Body of pancreas (tissue), 4 donors: ENCODE measurements around the gene KCNN3. TPM values are rescaled to one million over a fixed set of nuclear protein-coding genes. Genes with fewer than 3 reads are reported as not detected.

Experiments used
- ATAC-seq: fragments of 150-250 bp; one replicate; pipeline ENCODE4 v1.9.1; 2016
- DNase-seq, 4 donors: peaks; one replicate each; pipeline ENCODE4 v3.0.0-alpha.2; 2019
- H3K27ac ChIP-seq, 4 donors: fragments of 200-600 bp; sonication (generic); 1 replicate in 3 of 4; 2 replicates in 1 of 4; pipeline versions ENCODE4 v1.5.1 to v1.6.1; 2016 to 2019; ENCODE audit warnings: mild to moderate bottlenecking in 1 of 4, mixed read lengths in 1 of 4, moderate library complexity in 1 of 4
- H3K27me3 ChIP-seq, 2 donors: fragments of 200-600 bp; sonication (generic); one replicate each; pipeline ENCODE4 v1.6.0; 2016; ENCODE audit warnings: mild to moderate bottlenecking in 1 of 2
- H3K36me3 ChIP-seq, 2 donors: fragments of 200-600 bp; sonication (generic); replicated peaks in 1 of 2; 2 replicates each; pipeline ENCODE4 v1.5.1; 2016; ENCODE audit warnings: low read depth in 2 of 2; ENCODE audit not compliant: insufficient read depth in 1 of 2
- H3K4me1 ChIP-seq: fragments of 200-600 bp; sonication (generic); one replicate; pipeline ENCODE4 v1.6.0; 2016
- H3K4me3 ChIP-seq, 2 donors: fragments of 200-600 bp; sonication (generic); 1 replicate in 1 of 2; 2 replicates in 1 of 2; pipeline ENCODE4 v1.5.1; 2016 to 2019
- H3K9me3 ChIP-seq, 3 donors: fragments of 200-600 bp; sonication (generic); 1 replicate in 2 of 3; 2 replicates in 1 of 3; pipeline ENCODE4 v1.5.1; 2016
- CTCF ChIP-seq, 7 experiments: fragments of 450-650 bp in 4 of 7; fragments of 200-600 bp in 3 of 7; sonication (generic) in 3 of 7; IDR thresholded peaks; one replicate each; pipeline ENCODE4 v1.5.1; 2016 to 2019; ENCODE audit warnings: antibody characterized with exemption in 7 of 7
- POLR2A ChIP-seq, 3 donors: fragments of 450-650 bp; IDR thresholded peaks; one replicate each; pipeline ENCODE4 v1.6.1; 2016; ENCODE audit warnings: antibody characterized with exemption in 3 of 3, mild to moderate bottlenecking in 2 of 3
- WGBS, 2 donors: methylation state at CpG; one replicate each; pipeline ENCODE4 v1.1.5; 2017; 5-methylcytosine and 5-hydroxymethylcytosine counted together
- intact Hi-C: fragments of 100-400 bp; cut with DNase I; formaldehyde crosslinking; loops from one replicate; pipeline ENCODE4 v1.15.1; 2023
- total RNA-seq, 2 donors: library from RNA; depleted of rRNA; stranded (reverse); fragments of >200 nt; gene quantifications; one replicate each; pipeline ENCODE4 v1.1.0, GENCODE V29; 2016

Gene KCNN3
- total RNA-seq, 2 donors from 2014 or later: 0.33 to 1.6 TPM

GRCh38 chr1:154881820-154882535 is 11.9 kb upstream of the KCNN3 start:
- intact Hi-C loops: loop anchor here (5.0 to 10.0 kb wide), 2 partner anchors 215 to 317 kb away; partner anchors contain the start of gene CHRNB2
- Histone ChIP-seq H3K4me1 (peaks cover 14% of the 10 kb centered on the region), H3K27me3 (no peaks in the 10 kb centered on the region), H3K27ac (no peak overlapping the region), H3K9me3 (no peaks in the 10 kb centered on the region), H3K36me3 (no peaks in the 10 kb centered on the region), H3K4me3 (no peak overlapping the region)
- no peak for DNase-seq
- WGBS, 2 donors: 74 to 75% methylated on average over 10 of the region's 10 CpGs
- ATAC-seq: no peak
- TF ChIP-seq POLR2A (IDR thresholded peaks at IDR 0.05) (no peak), CTCF (IDR thresholded peaks at IDR 0.05) (no peak)

GRCh38 chr1:154880671-154881070 is 10.6 kb upstream of the KCNN3 start:
- H3K27ac ChIP-seq: no peak overlapping the region
- no peaks in the 10 kb centered on the region for H3K36me3 ChIP-seq
- H3K27me3 ChIP-seq: no peaks in the 10 kb centered on the region
- TF ChIP-seq CTCF (IDR thresholded peaks at IDR 0.05) (no peak), POLR2A (IDR thresholded peaks at IDR 0.05) (no peak)
- intact Hi-C loops: loop anchor here (5.0 to 10.0 kb wide), 2 partner anchors 213 to 316 kb away; partner anchors contain the start of gene CHRNB2
- no peaks in the 10 kb centered on the region for H3K9me3 ChIP-seq
- no peak for ATAC-seq
- H3K4me3 ChIP-seq: no peak overlapping the region
- whole genome bisulfite sequencing, 2 donors: 46 to 51% methylated on average over 5 of the region's 5 CpGs
- peaks cover 23% of the 10 kb centered on the region for H3K4me1 ChIP-seq
- no peak for DNase-seq

- intact Hi-C loops: no loop called here
Measured at GRCh38 chr1:154879038-154879421, 8.9 kb upstream of the KCNN3 start.

GRCh38 chr1:154878371-154879037 is 8.4 kb upstream of the KCNN3 start:
- Histone ChIP-seq H3K36me3 (no peaks in the 10 kb centered on the region), H3K4me3 (no peak overlapping the region), H3K27ac (no peak overlapping the region), H3K27me3 (no peaks in the 10 kb centered on the region), H3K9me3 (no peaks in the 10 kb centered on the region), H3K4me1 (peaks cover 23% of the 10 kb centered on the region)
- TF ChIP-seq CTCF (IDR thresholded peaks at IDR 0.05) (peak; percentile 62 to 90 (median 84)), POLR2A (IDR thresholded peaks at IDR 0.05) (no peak)
- ATAC-seq (peak; percentile 82), DNase-seq (peak; percentile 82 to 87 (median 84))
- intact Hi-C loops: no loop called here
- WGBS, 2 donors: 22 to 27% methylated on average over 15 to 18 of the region's 20 CpGs

More at GRCh38 chr1:154879038-154879421, 8.9 kb upstream of the KCNN3 start:
- H3K9me3 ChIP-seq: no peaks in the 10 kb centered on the region
- no peaks in the 10 kb centered on the region for H3K27me3 ChIP-seq
- H3K4me1 ChIP-seq: peaks cover 23% of the 10 kb centered on the region
- WGBS, 2 donors: 54 to 56% methylated on average over 15 to 16 of the region's 16 CpGs
- no peak overlapping the region for H3K4me3 ChIP-seq
- no peak overlapping the region for H3K27ac ChIP-seq
- DNase-seq: no peak
- H3K36me3 ChIP-seq: no peaks in the 10 kb centered on the region
- TF ChIP-seq CTCF (IDR thresholded peaks at IDR 0.05) (no peak), POLR2A (IDR thresholded peaks at IDR 0.05) (no peak)
- no peak for ATAC-seq
